ENCODE results near the gene HOMER2. TPM values are rescaled to one million over a fixed set of nuclear protein-coding genes. Genes with fewer than 3 reads are reported as not detected.

Gene HOMER2
- polyA plus RNA-seq, 3 donors, result 0.92 to 2.4 (median 1.6) TPM

DNA sequence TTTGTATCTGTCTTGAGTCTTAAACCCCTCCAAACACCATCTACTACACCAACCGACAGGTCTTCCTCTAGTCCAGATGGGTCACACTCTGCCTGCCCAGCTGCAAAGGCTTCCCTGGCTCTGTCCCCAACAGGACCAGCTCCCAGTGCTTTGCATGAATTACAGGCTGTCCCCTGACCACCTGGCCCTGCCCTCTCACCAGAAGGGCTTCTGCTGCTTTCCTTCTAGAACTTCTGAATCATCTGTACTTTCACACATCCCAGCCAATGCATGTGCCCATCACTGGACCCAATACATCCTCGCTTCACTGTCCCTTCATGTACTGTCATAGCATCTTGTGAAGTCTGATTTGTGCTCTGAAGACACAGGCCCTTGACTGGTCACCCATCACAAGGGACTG, 53.6 kb downstream of the HOMER2 start:
- no peak overlapping the region for H3K4me3 ChIP-seq (replicated peaks in 1 of 3; ENCODE audit: low read depth in 2 of 3, low read length in 3 of 3)
- intact Hi-C loops (cut with micrococcal nuclease), result no loop called here
- H3K27me3 ChIP-seq (ENCODE audit: control insufficient read depth in 2 of 2, insufficient read depth in 2 of 2, low read length in 2 of 2), result no peaks in the 10 kb centered on the region
- 95% methylated on average over 2 of the region's 2 CpGs for WGBS (ENCODE audit: insufficient coverage)
- no peak for DNase-seq
- no peaks in the 10 kb centered on the region for H3K79me2 ChIP-seq (ENCODE audit: insufficient read depth, low read length)
- no peak overlapping the region for H3K9ac ChIP-seq (ENCODE audit: insufficient read depth, low read length, poor library complexity, severe bottlenecking)
- Mint-ChIP-seq H3K4me1 (no peaks in the 10 kb centered on the region), H3K27me3 (ENCODE audit: low read depth in 3 of 3) (peaks cover 0 to 3% (median 2%) of the 10 kb centered on the region in 3 donors), H3K4me3 (no peak overlapping the region), H3K9me3 (no peaks in the 10 kb centered on the region), H3K36me3 (no peaks in the 10 kb centered on the region), H3K27ac (peak overlapping the region in 2 of 7 donors; percentile 29 to 47)
- TF ChIP-seq, protein P1, sequence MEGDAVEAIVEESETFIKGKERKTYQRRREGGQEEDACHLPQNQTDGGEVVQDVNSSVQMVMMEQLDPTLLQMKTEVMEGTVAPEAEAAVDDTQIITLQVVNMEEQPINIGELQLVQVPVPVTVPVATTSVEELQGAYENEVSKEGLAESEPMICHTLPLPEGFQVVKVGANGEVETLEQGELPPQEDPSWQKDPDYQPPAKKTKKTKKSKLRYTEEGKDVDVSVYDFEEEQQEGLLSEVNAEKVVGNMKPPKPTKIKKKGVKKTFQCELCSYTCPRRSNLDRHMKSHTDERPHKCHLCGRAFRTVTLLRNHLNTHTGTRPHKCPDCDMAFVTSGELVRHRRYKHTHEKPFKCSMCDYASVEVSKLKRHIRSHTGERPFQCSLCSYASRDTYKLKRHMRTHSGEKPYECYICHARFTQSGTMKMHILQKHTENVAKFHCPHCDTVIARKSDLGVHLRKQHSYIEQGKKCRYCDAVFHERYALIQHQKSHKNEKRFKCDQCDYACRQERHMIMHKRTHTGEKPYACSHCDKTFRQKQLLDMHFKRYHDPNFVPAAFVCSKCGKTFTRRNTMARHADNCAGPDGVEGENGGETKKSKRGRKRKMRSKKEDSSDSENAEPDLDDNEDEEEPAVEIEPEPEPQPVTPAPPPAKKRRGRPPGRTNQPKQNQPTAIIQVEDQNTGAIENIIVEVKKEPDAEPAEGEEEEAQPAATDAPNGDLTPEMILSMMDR (IDR thresholded peaks at IDR 0.05), result no peak
- no peaks in the 10 kb centered on the region for H4K20me1 ChIP-seq (ENCODE audit: insufficient read depth, low read length)
- no peak overlapping the region for H2AFZ ChIP-seq (ENCODE audit: insufficient read depth, low read depth, low read length, poor library complexity, severe bottlenecking)
- H3K36me3 ChIP-seq (replicated peaks in 1 of 2; ENCODE audit: control insufficient read depth in 1 of 2, insufficient read depth in 2 of 2, low read length in 2 of 2), result no peaks in the 10 kb centered on the region
- H3K4me1 ChIP-seq (ENCODE audit: control insufficient read depth in 1 of 2, insufficient read depth in 2 of 2, low read length in 2 of 2), result no peaks in the 10 kb centered on the region
- H3K27ac ChIP-seq (ENCODE audit: low read depth in 1 of 2, low read length in 2 of 2), result no peak overlapping the region
- no peaks in the 10 kb centered on the region for H3K9me3 ChIP-seq (replicated peaks in 1 of 2; ENCODE audit: control insufficient read depth in 1 of 2, insufficient read depth in 1 of 2, low read length in 2 of 2)
- no peak overlapping the region for H3K4me2 ChIP-seq (replicated peaks; ENCODE audit: extremely low read depth, low read length, poor library complexity, severe bottlenecking)

DNA sequence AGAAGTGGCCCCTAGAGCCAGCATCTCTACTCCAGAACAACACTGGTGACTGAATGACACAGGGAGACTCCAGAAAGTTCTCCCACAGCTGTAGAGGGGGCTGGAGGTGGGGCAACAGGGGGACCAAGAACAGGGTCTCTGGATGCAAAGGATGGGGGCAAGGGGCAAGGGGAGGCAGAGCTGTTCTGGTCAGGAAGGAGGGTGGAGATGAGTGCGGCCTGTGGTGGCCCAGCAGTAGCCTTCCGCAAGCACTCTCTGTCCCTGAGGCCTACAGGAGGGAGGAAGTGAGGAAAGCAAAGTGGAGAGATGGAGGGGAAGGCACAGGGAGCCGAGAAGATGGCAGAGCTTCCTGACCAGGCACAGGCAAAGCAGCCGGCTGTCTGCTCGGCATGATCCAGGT, 56.5 kb downstream of the HOMER2 start:
- Histone ChIP-seq H3K9me3 (replicated peaks in 1 of 2; ENCODE audit: control insufficient read depth in 1 of 2, insufficient read depth in 1 of 2, low read length in 2 of 2) (no peaks in the 10 kb centered on the region), H2AFZ (ENCODE audit: insufficient read depth, low read depth, low read length, poor library complexity, severe bottlenecking) (no peak overlapping the region), H3K4me2 (replicated peaks; ENCODE audit: extremely low read depth, low read length, poor library complexity, severe bottlenecking) (no peak overlapping the region), H3K79me2 (ENCODE audit: insufficient read depth, low read length) (no peaks in the 10 kb centered on the region), H3K27me3 (ENCODE audit: control insufficient read depth in 2 of 2, insufficient read depth in 2 of 2, low read length in 2 of 2) (no peaks in the 10 kb centered on the region), H3K36me3 (replicated peaks in 1 of 2; ENCODE audit: control insufficient read depth in 1 of 2, insufficient read depth in 2 of 2, low read length in 2 of 2) (no peaks in the 10 kb centered on the region), H3K27ac (ENCODE audit: low read depth in 1 of 2, low read length in 2 of 2) (no peak overlapping the region), H3K4me3 (replicated peaks in 1 of 3; ENCODE audit: low read depth in 2 of 3, low read length in 3 of 3) (no peak overlapping the region), H3K4me1 (ENCODE audit: control insufficient read depth in 1 of 2, insufficient read depth in 2 of 2, low read length in 2 of 2) (no peaks in the 10 kb centered on the region), H3K9ac (ENCODE audit: insufficient read depth, low read length, poor library complexity, severe bottlenecking) (no peak overlapping the region), H4K20me1 (ENCODE audit: insufficient read depth, low read length) (no peaks in the 10 kb centered on the region)
- TF ChIP-seq, protein P1 (IDR thresholded peaks at IDR 0.05), result no peak
- H3K4me1 Mint-ChIP-seq, result no peaks in the 10 kb centered on the region
- DNase-seq, result no peak
- WGBS (ENCODE audit: insufficient coverage), result 96% methylated on average over 5 of the region's 5 CpGs
- peaks cover 0 to 2% (median 2%) of the 10 kb centered on the region in 3 donors for H3K27me3 Mint-ChIP-seq (ENCODE audit: low read depth in 3 of 3)
- H3K9me3 Mint-ChIP-seq, result no peaks in the 10 kb centered on the region
- intact Hi-C loops (cut with micrococcal nuclease), result no loop called here
- H3K36me3 Mint-ChIP-seq, result no peaks in the 10 kb centered on the region
- no peak overlapping the region for H3K27ac Mint-ChIP-seq
- no peak overlapping the region for H3K4me3 Mint-ChIP-seq

Data from CD14-positive monocyte (primary cell).